IMR-90 (cell line): Measurements from ENCODE around the gene PCOLCE2. TPM values are rescaled to one million over a fixed set of nuclear protein-coding genes. Genes with fewer than 3 reads are reported as not detected.

ENCODE experiments used
- ATAC-seq: fragments of 200-7000 bp; cut with Tn5 transposase; 2 replicates; pipeline ENCODE4 v1.9.1; 2020; ENCODE audit warnings: low read depth, mild to moderate bottlenecking, moderate library complexity
- BruUV-seq: library from RNA; stranded (reverse); fragments of 400-500 nt; replicated peaks from 2 replicates; lab custom pipeline; 2021; lab: Mats Ljungman, UMichigan
- CTCF ChIA-PET: fragments of 300-600 bp; formaldehyde crosslinking; extraction: SDS; loops from one replicate; lab custom pipeline; 2021; ENCODE audit warnings: antibody characterized with exemption; lab: Yijun Ruan, JAX
- POLR2A ChIA-PET: fragments of 300-600 bp; sonication (Branson Sonifier 250); formaldehyde crosslinking; loops from one replicate; lab custom pipeline; 2022; ENCODE audit warnings: antibody characterized with exemption; ENCODE audit not compliant: unreplicated experiment; lab: Charles Lee
- DNase-seq: peaks from one replicate; pipeline ENCODE4 v3.0.0; 2013
- H2AFZ ChIP-seq: replicated peaks from 2 replicates; pipeline ENCODE3; 2013; ENCODE audit warnings: low read length, mild to moderate bottlenecking; ENCODE audit not compliant: poor library complexity
- H2AK5ac ChIP-seq: 2 replicates; pipeline ENCODE4 v1.6.1; 2013; ENCODE audit warnings: low read depth, low read length, inconsistent platforms
- H2AK9ac ChIP-seq: replicated peaks from 2 replicates; pipeline ENCODE3; 2013; ENCODE audit warnings: mild to moderate bottlenecking, low read depth, low read length, moderate library complexity; ENCODE audit not compliant: poor library complexity
- H2BK120ac ChIP-seq: 2 replicates; pipeline ENCODE4 v1.6.1; 2013; ENCODE audit warnings: low read depth, low read length, inconsistent platforms
- H2BK15ac ChIP-seq: 3 replicates; pipeline ENCODE4 v1.6.1; 2013; ENCODE audit warnings: low read depth, low read length, inconsistent platforms
- H2BK20ac ChIP-seq: 2 replicates; pipeline ENCODE4 v1.6.1; 2013; ENCODE audit warnings: low read depth, mild to moderate bottlenecking, inconsistent platforms, low read length, moderate library complexity
- H2BK5ac ChIP-seq: 2 replicates; pipeline ENCODE4 v1.6.1; 2013; ENCODE audit warnings: mild to moderate bottlenecking, low read depth, low read length, inconsistent platforms; ENCODE audit not compliant: poor library complexity, severe bottlenecking
- H3K14ac ChIP-seq: replicated peaks from 2 replicates; pipeline ENCODE4 v1.6.1; 2013; ENCODE audit warnings: low read depth, low read length, inconsistent platforms
- H3K18ac ChIP-seq: 2 replicates; pipeline ENCODE4 v1.6.1; 2013; ENCODE audit warnings: low read depth, low read length, control low read depth
- H3K23ac ChIP-seq: 2 replicates; pipeline ENCODE4 v1.6.1; 2013; ENCODE audit warnings: low read depth, low read length, inconsistent platforms
- H3K27ac ChIP-seq: 2 replicates; pipeline ENCODE4 v1.5.1; 2013; ENCODE audit warnings: mild to moderate bottlenecking, control low read depth, low read length; ENCODE audit not compliant: insufficient read depth
- H3K27me3 ChIP-seq: 2 replicates; pipeline ENCODE4 v1.6.1; 2013; ENCODE audit warnings: low read length; ENCODE audit not compliant: control insufficient read depth, insufficient read depth
- H3K36me3 ChIP-seq: 2 replicates; pipeline ENCODE4 v1.6.1; 2013; ENCODE audit warnings: low read length, mixed read lengths; ENCODE audit not compliant: control insufficient read depth, insufficient read depth
- H3K4ac ChIP-seq: 2 replicates; pipeline ENCODE4 v1.6.1; 2013; ENCODE audit warnings: low read depth, low read length, inconsistent platforms
- H3K4me1 ChIP-seq: 2 replicates; pipeline ENCODE4 v1.6.1; 2013; ENCODE audit warnings: low read length, mixed read lengths; ENCODE audit not compliant: control insufficient read depth, insufficient read depth
- H3K4me2 ChIP-seq: 2 replicates; pipeline ENCODE4 v1.6.1; 2013; ENCODE audit warnings: low read depth, mild to moderate bottlenecking, control low read depth, low read length, moderate library complexity
- H3K4me3 ChIP-seq: 2 replicates; pipeline ENCODE4 v1.5.1; 2013; ENCODE audit warnings: low read depth, mild to moderate bottlenecking, control low read depth, low read length, moderate library complexity; ENCODE audit not compliant: insufficient read depth
- H3K56ac ChIP-seq: 2 replicates; pipeline ENCODE4 v1.6.1; 2013; ENCODE audit warnings: low read length, inconsistent platforms; ENCODE audit not compliant: insufficient read depth; ENCODE audit errors: extremely low read depth
- H3K79me1 ChIP-seq, 2 experiments: 2 replicates each; pipeline ENCODE4 v1.6.1; 2013; ENCODE audit warnings: low read length in 2 of 2, inconsistent platforms in 1 of 2, low read depth in 1 of 2
- H3K9ac ChIP-seq: 2 replicates; pipeline ENCODE4 v1.6.1; 2013; ENCODE audit warnings: low read depth, low read length, control low read depth
- H3K9me1 ChIP-seq: 2 replicates; pipeline ENCODE4 v1.6.1; 2013; ENCODE audit warnings: low read length, inconsistent platforms; ENCODE audit not compliant: insufficient read depth
- H3K9me3 ChIP-seq: 2 replicates; pipeline ENCODE4 v1.6.1; 2013; ENCODE audit warnings: low read length; ENCODE audit not compliant: control insufficient read depth, insufficient read depth
- H4K20me1 ChIP-seq: 2 replicates; pipeline ENCODE4 v1.6.1; 2013; ENCODE audit warnings: low read length, inconsistent platforms; ENCODE audit not compliant: insufficient read depth
- H4K5ac ChIP-seq: 2 replicates; pipeline ENCODE4 v1.6.1; 2013; ENCODE audit warnings: mild to moderate bottlenecking, low read depth, low read length, control low read depth
- H4K8ac ChIP-seq, 2 experiments: 2 replicates each; pipeline ENCODE4 v1.6.1; 2013; ENCODE audit warnings: low read depth in 2 of 2, low read length in 2 of 2, control low read depth in 1 of 2, inconsistent platforms in 1 of 2
- H4K91ac ChIP-seq: 2 replicates; pipeline ENCODE4 v1.6.1; 2013; ENCODE audit warnings: low read depth, low read length, inconsistent platforms; ENCODE audit not compliant: insufficient read depth
- BHLHE40 ChIP-seq: fragments of 150-350 bp; IDR thresholded peaks from 2 replicates; pipeline ENCODE4 v1.6.1; 2016; ENCODE audit warnings: mild to moderate bottlenecking, low read depth, low read length
- CEBPB ChIP-seq: IDR thresholded peaks from 2 replicates; pipeline ENCODE4 v1.6.1; 2012; ENCODE audit warnings: low read depth, low read length, improper control_type of control experiment
- CHD1 ChIP-seq: IDR thresholded peaks from 2 replicates; pipeline ENCODE4 v1.6.1; 2012; ENCODE audit warnings: low read depth, low read length, improper control_type of control experiment
- FOS ChIP-seq: fragments of 150-350 bp; IDR thresholded peaks from 2 replicates; pipeline ENCODE4 v1.6.1; 2016; ENCODE audit warnings: low read depth, low read length
- MAFK ChIP-seq: IDR thresholded peaks from 2 replicates; pipeline ENCODE4 v1.6.1; 2012; ENCODE audit warnings: low read depth, low read length, improper control_type of control experiment
- MAZ ChIP-seq: IDR thresholded peaks from 2 replicates; pipeline ENCODE4 v1.6.1; 2012; ENCODE audit warnings: low read depth, mild to moderate bottlenecking, low read length, improper control_type of control experiment, moderate library complexity, borderline replicate concordance
- MXI1 ChIP-seq: IDR thresholded peaks from 2 replicates; pipeline ENCODE4 v1.6.1; 2012; ENCODE audit warnings: low read depth, mild to moderate bottlenecking, low read length, moderate library complexity, borderline replicate concordance
- NFE2L2 ChIP-seq: fragments of 150-350 bp; IDR thresholded peaks from 2 replicates; pipeline ENCODE4 v1.6.1; 2016; ENCODE audit warnings: low read depth, mild to moderate bottlenecking, low read length
- POLR2A ChIP-seq: IDR thresholded peaks from 2 replicates; pipeline ENCODE4 v1.6.1; 2012; ENCODE audit warnings: mild to moderate bottlenecking, low read depth, low read length
- RAD21 ChIP-seq: IDR thresholded peaks from 2 replicates; pipeline ENCODE4 v1.6.1; 2012; ENCODE audit warnings: low read length, improper control_type of control experiment
- RCOR1 ChIP-seq: IDR thresholded peaks from 2 replicates; pipeline ENCODE4 v1.6.1; 2012; ENCODE audit warnings: mild to moderate bottlenecking, low read length, improper control_type of control experiment; ENCODE audit not compliant: insufficient replicate concordance
- RFX5 ChIP-seq: IDR thresholded peaks from 2 replicates; pipeline ENCODE4 v1.8.0; 2012; ENCODE audit warnings: low read depth, mild to moderate bottlenecking, low read length, moderate library complexity
- SMC3 ChIP-seq: fragments of 150-350 bp; IDR thresholded peaks from 2 replicates; pipeline ENCODE4 v1.6.1; 2016; ENCODE audit warnings: low read depth, mild to moderate bottlenecking, antibody characterized with exemption, low read length, moderate library complexity
- WGBS, 2 experiments: methylation state at CpG; one replicate each; pipeline versions ENCODE4 v1.1.5 to v1.1.7; 2013; ENCODE audit warnings: missing lambda C conversion rate in 2 of 2; ENCODE audit not compliant: insufficient read length in 1 of 2; ENCODE audit errors: extremely low coverage in 2 of 2; 5-methylcytosine and 5-hydroxymethylcytosine counted together
- dilution Hi-C: fragments of 300-500 bp; cut with HindIII; formaldehyde crosslinking; loops from one replicate; pipeline ENCODE4 v1.14.3; 2018; ENCODE audit warnings: low sequenced_read_pairs; ENCODE audit not compliant: unreplicated experiment
- in situ Hi-C: fragments of 300-500 bp; cut with MboI; formaldehyde crosslinking; loops from 3 replicates; pipeline ENCODE4 v1.14.3; 2019; ENCODE audit warnings: low sequenced_read_pairs, inconsistent platforms, mixed read lengths
- intact Hi-C: fragments of 100-400 bp; cut with micrococcal nuclease; formaldehyde crosslinking; loops from 2 replicates; pipeline ENCODE4 v1.10.0; 2022
- polyA plus RNA-seq, 3 experiments: library from polyadenylated mRNA; depleted of rRNA; stranded (reverse); fragments of >200 nt; gene quantifications; 2 replicates each; pipeline ENCODE4 v1.2.3, GENCODE V29; 2012; ENCODE audit warnings: low replicate concordance in 1 of 3
- total RNA-seq: library from RNA; depleted of rRNA; stranded (reverse); fragments of >200 nt; gene quantifications from 2 replicates; pipeline ENCODE4 v1.2.3, GENCODE V29; 2012
- TF ChIP-seq, protein P1 (sequence below): fragments of 150-350 bp; IDR thresholded peaks from 2 replicates; pipeline ENCODE4 v1.6.1; 2017; ENCODE audit warnings: mild to moderate bottlenecking, antibody characterized with exemption, low read length, low read depth
- TF ChIP-seq, protein P2 (sequence below): fragments of 150-350 bp; IDR thresholded peaks from 2 replicates; pipeline ENCODE4 v1.6.1; 2016; ENCODE audit warnings: low read depth, mild to moderate bottlenecking, low read length, moderate library complexity, borderline replicate concordance
- TF ChIP-seq, protein P3 (sequence below): conservative IDR thresholded peaks from 2 replicates; pipeline ENCODE4 v1.5.1; 2012; ENCODE audit warnings: mild to moderate bottlenecking, low read depth, low read length, improper control_type of control experiment

The PCOLCE2 gene
- total and polyA plus RNA-seq, 2 of the 4 experiments (the other 2 are of a cell fraction): 0.50 to 0.54 TPM

DNA sequence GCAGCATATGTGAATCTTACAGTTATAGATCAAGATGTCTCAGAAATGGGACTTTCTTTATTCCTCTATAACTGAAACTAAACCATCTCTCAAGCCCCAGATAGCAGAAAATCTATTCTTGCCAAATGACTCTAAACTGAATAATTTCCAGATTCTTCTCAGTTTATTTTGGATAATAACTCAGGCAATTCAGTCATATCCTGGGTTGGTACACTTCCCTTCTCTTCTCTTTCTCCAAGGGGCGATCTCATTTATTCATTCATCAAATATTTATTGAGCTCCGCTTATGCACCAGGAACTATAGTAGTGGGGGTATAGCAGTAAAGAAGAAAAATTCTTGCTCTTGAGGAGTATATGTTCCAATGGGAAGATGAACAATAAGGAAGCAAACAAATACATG is 13.5 kb upstream of the PCOLCE2 start:
- Histone ChIP-seq H3K9me3 (no peaks in the 10 kb centered on the region), H3K14ac (no peak overlapping the region), H4K8ac (no peak overlapping the region), H3K18ac (no peak overlapping the region), H3K27ac (no peak overlapping the region), H4K20me1 (no peaks in the 10 kb centered on the region), H2BK5ac (no peak overlapping the region), H3K23ac (no peak overlapping the region), H3K79me1 (no peaks in the 10 kb centered on the region), H3K9ac (no peak overlapping the region), H4K5ac (no peak overlapping the region), H2BK120ac (no peak overlapping the region), H3K4me2 (no peak overlapping the region), H3K4me3 (no peak overlapping the region), H2BK20ac (no peak overlapping the region), H3K27me3 (peaks cover 2% of the 10 kb centered on the region; the same call in 1 of the 2 replicates), H3K56ac (no peak overlapping the region), H3K4me1 (no peaks in the 10 kb centered on the region), H2AFZ (no peak overlapping the region), H3K9me1 (no peaks in the 10 kb centered on the region), H2AK9ac (no peak overlapping the region), H4K91ac (no peak overlapping the region), H3K36me3 (no peaks in the 10 kb centered on the region), H2AK5ac (no peak overlapping the region), H2BK15ac (no peak overlapping the region), H3K4ac (no peak overlapping the region)
- no peak for TF ChIP-seq BHLHE40
- no peak for TF ChIP-seq CHD1
- no peak for TF ChIP-seq NFE2L2
- TF ChIP-seq, protein P1, sequence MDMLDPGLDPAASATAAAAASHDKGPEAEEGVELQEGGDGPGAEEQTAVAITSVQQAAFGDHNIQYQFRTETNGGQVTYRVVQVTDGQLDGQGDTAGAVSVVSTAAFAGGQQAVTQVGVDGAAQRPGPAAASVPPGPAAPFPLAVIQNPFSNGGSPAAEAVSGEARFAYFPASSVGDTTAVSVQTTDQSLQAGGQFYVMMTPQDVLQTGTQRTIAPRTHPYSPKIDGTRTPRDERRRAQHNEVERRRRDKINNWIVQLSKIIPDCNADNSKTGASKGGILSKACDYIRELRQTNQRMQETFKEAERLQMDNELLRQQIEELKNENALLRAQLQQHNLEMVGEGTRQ: no peak
- no peak for TF ChIP-seq MAFK
- TF ChIP-seq, protein P2, sequence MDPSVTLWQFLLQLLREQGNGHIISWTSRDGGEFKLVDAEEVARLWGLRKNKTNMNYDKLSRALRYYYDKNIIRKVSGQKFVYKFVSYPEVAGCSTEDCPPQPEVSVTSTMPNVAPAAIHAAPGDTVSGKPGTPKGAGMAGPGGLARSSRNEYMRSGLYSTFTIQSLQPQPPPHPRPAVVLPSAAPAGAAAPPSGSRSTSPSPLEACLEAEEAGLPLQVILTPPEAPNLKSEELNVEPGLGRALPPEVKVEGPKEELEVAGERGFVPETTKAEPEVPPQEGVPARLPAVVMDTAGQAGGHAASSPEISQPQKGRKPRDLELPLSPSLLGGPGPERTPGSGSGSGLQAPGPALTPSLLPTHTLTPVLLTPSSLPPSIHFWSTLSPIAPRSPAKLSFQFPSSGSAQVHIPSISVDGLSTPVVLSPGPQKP: no peak
- TF ChIP-seq MAZ: no peak
- no peak for TF ChIP-seq RAD21
- TF ChIP-seq CEBPB: no peak
- TF ChIP-seq MXI1: no peak
- TF ChIP-seq RFX5: no peak
- TF ChIP-seq SMC3: no peak
- no peak for TF ChIP-seq RCOR1
- no peak for TF ChIP-seq FOS
- TF ChIP-seq POLR2A: no peak
- TF ChIP-seq, protein P3, sequence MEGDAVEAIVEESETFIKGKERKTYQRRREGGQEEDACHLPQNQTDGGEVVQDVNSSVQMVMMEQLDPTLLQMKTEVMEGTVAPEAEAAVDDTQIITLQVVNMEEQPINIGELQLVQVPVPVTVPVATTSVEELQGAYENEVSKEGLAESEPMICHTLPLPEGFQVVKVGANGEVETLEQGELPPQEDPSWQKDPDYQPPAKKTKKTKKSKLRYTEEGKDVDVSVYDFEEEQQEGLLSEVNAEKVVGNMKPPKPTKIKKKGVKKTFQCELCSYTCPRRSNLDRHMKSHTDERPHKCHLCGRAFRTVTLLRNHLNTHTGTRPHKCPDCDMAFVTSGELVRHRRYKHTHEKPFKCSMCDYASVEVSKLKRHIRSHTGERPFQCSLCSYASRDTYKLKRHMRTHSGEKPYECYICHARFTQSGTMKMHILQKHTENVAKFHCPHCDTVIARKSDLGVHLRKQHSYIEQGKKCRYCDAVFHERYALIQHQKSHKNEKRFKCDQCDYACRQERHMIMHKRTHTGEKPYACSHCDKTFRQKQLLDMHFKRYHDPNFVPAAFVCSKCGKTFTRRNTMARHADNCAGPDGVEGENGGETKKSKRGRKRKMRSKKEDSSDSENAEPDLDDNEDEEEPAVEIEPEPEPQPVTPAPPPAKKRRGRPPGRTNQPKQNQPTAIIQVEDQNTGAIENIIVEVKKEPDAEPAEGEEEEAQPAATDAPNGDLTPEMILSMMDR: no peak
- no TSS peak for BruUV-seq
- dilution Hi-C loops: no loop called here
- ChIA-PET CTCF (no interaction called here), POLR2A (no interaction called here)
- WGBS, 2 experiments: no CpG with 5 or more reads among the region's 2 CpGs
- no peak for DNase-seq
- in situ Hi-C loops: no loop called here
- no peak for ATAC-seq
- intact Hi-C loops: no loop called here
